Measurements from ENCODE around the gene MYO1E.

MYO1E gene

GRCh38 chr15:59203657-59204056 lies 169.0 kb downstream of the MYO1E start:
- Histone ChIP-seq H3K4me1 (ENCODE audit: control insufficient read depth, low read length) (no peaks in the 10 kb centered on the region), H3K9me3 (ENCODE audit: control insufficient read depth, insufficient read depth, low read length) (no peaks in the 10 kb centered on the region), H3K27ac (ENCODE audit: low read depth, low read length) (no peak overlapping the region), H3K9me2 (replicated peaks; ENCODE audit: control insufficient read depth, low read length) (no peaks in the 10 kb centered on the region), H3K27me3 (ENCODE audit: control insufficient read depth, low read length) (no peaks in the 10 kb centered on the region), H3K36me3 (ENCODE audit: control insufficient read depth, low read length) (peaks cover 56% of the 10 kb centered on the region), H3K79me2 (ENCODE audit: control insufficient read depth, low read length) (no peaks in the 10 kb centered on the region), H3K4me3 (ENCODE audit: low read length) (no peak overlapping the region), H4K20me1 (ENCODE audit: control insufficient read depth, insufficient read depth, low read depth, low read length) (no peaks in the 10 kb centered on the region), H3F3A (ENCODE audit: control insufficient read depth, insufficient read depth) (no peaks in the 10 kb centered on the region), H3K4me2 (ENCODE audit: low read length) (no peak overlapping the region)
- no peak for TF ChIP-seq CTCF (IDR thresholded peaks at IDR 0.05; ENCODE audit: low read depth, low read length, poor library complexity, severe bottlenecking)
- TF ChIP-seq EZH2phosphoT487 (IDR thresholded peaks at IDR 0.05; ENCODE audit: borderline replicate concordance, low read length) = no peak

DNA sequence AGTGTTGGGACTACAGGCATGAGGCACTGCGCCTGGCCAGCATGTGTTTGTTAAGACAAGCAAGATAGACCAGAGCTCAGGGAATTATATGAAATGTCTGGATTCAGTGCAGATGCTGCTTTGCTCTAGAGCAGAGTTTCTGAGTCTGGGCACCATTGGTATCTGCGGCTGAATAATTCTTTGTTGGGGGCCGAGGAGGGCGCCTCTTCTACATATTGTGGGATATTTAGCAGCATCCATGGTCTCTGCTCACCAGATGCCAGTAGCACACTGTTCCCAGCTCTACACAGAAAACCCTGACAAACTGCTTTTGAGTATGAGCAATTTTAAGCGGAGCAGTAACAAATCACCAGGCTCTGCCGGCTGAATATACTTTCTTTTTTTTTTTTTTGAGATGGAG lies 169.7 kb downstream of the MYO1E start:
- no peaks in the 10 kb centered on the region for H3K79me2 ChIP-seq (ENCODE audit: control insufficient read depth, low read length)
- no peak overlapping the region for H3K4me3 ChIP-seq (ENCODE audit: low read length)
- H3K9me2 ChIP-seq (replicated peaks; ENCODE audit: control insufficient read depth, low read length) = no peaks in the 10 kb centered on the region
- no peak overlapping the region for H3K27ac ChIP-seq (ENCODE audit: low read depth, low read length)
- peaks cover 51% of the 10 kb centered on the region for H3K36me3 ChIP-seq (ENCODE audit: control insufficient read depth, low read length)
- H3K4me1 ChIP-seq (ENCODE audit: control insufficient read depth, low read length) = no peaks in the 10 kb centered on the region
- TF ChIP-seq CTCF (IDR thresholded peaks at IDR 0.05; ENCODE audit: low read depth, low read length, poor library complexity, severe bottlenecking) = no peak
- no peak for TF ChIP-seq EZH2phosphoT487 (IDR thresholded peaks at IDR 0.05; ENCODE audit: borderline replicate concordance, low read length)
- no peaks in the 10 kb centered on the region for H3F3A ChIP-seq (ENCODE audit: control insufficient read depth, insufficient read depth)
- no peaks in the 10 kb centered on the region for H4K20me1 ChIP-seq (ENCODE audit: control insufficient read depth, insufficient read depth, low read depth, low read length)
- no peaks in the 10 kb centered on the region for H3K9me3 ChIP-seq (ENCODE audit: control insufficient read depth, insufficient read depth, low read length)
- H3K4me2 ChIP-seq (ENCODE audit: low read length) = no peak overlapping the region
- no peaks in the 10 kb centered on the region for H3K27me3 ChIP-seq (ENCODE audit: control insufficient read depth, low read length)

GRCh38 chr15:59200560-59200959 lies 172.1 kb downstream of the MYO1E start:
- Histone ChIP-seq H3K4me2 (ENCODE audit: low read length) (no peak overlapping the region), H3K4me1 (ENCODE audit: control insufficient read depth, low read length) (no peaks in the 10 kb centered on the region), H3F3A (ENCODE audit: control insufficient read depth, insufficient read depth) (no peaks in the 10 kb centered on the region), H3K79me2 (ENCODE audit: control insufficient read depth, low read length) (no peaks in the 10 kb centered on the region), H3K36me3 (ENCODE audit: control insufficient read depth, low read length) (peaks cover 36% of the 10 kb centered on the region), H4K20me1 (ENCODE audit: control insufficient read depth, insufficient read depth, low read depth, low read length) (no peaks in the 10 kb centered on the region), H3K9me2 (replicated peaks; ENCODE audit: control insufficient read depth, low read length) (no peaks in the 10 kb centered on the region), H3K27ac (ENCODE audit: low read depth, low read length) (no peak overlapping the region), H3K9me3 (ENCODE audit: control insufficient read depth, insufficient read depth, low read length) (no peaks in the 10 kb centered on the region), H3K4me3 (ENCODE audit: low read length) (no peak overlapping the region), H3K27me3 (ENCODE audit: control insufficient read depth, low read length) (no peaks in the 10 kb centered on the region)
- TF ChIP-seq EZH2phosphoT487 (IDR thresholded peaks at IDR 0.05; ENCODE audit: borderline replicate concordance, low read length) (no peak), CTCF (IDR thresholded peaks at IDR 0.05; ENCODE audit: low read depth, low read length, poor library complexity, severe bottlenecking) (no peak)
